NOMO-1 (cell line): ENCODE data around the gene CMPK1.
"Not testable (repeated sequence)": the region's sequence is repeated elsewhere in the genome, so short reads cannot be mapped to it uniquely, and the experiment has no call there.

Experiments used
- DNase-seq, 2 experiments: peaks; one replicate each; lab custom pipeline; 2025; ENCODE audit not compliant: unreplicated experiment in 2 of 2; lab: John Stamatoyannopoulos, UW

The CMPK1 gene

DNA sequence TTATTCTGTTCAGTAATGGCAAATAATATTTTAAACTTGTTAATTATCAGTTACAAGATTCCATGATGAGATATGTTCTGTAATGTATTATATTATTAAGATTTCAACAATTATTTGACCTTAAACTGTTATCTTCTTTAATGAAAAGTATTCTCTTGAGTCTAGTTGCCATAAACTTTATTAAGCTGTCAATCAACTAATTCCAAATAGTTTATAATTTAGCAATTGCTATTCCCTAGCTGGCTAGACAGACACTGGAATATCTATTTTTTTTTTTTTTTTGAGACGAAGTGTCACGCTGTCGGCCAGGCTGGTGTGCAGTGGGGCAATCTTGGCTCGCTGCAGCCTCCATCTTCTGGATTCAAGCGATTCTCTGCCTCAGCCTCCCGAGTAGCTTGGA lies 3.8 kb downstream of the CMPK1 start:
- no peak for DNase-seq

- no peak for DNase-seq
Measured at GRCh38 chr1:47338249-47339077, 4.9 kb downstream of the CMPK1 start.

- no peak for DNase-seq
Measured at GRCh38 chr1:47340227-47340626, 6.6 kb downstream of the CMPK1 start.

DNA sequence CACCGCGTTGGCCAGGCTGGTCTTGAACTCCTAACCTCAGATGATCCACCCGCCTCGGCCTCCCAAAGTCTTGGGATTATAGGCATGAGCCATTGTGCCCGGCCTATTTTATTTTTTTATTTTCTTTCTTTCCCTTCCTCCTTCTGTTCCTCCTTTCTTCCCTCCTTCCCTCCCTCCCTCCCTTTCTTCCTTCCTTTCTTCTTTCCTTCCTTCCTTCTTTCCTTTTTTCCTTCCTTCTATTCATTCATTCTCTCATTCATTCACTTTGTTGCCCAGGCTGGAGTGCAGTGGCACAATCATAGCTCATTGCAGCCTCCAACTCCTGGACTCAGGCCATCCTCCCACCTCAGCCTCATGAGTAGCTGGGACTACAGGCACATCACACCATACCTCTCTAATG lies 13.4 kb downstream of the CMPK1 start:
- DNase-seq: not testable (repeated sequence)

- DNase-seq: no peak
Measured at GRCh38 chr1:47347735-47348134, 14.1 kb downstream of the CMPK1 start.

GRCh38 chr1:47348246-47348645 lies 14.7 kb downstream of the CMPK1 start:
- no peak for DNase-seq

GRCh38 chr1:47351305-47351704 lies 17.7 kb downstream of the CMPK1 start:
- peak in 1 of 2 experiments; percentile 18 for DNase-seq

DNA sequence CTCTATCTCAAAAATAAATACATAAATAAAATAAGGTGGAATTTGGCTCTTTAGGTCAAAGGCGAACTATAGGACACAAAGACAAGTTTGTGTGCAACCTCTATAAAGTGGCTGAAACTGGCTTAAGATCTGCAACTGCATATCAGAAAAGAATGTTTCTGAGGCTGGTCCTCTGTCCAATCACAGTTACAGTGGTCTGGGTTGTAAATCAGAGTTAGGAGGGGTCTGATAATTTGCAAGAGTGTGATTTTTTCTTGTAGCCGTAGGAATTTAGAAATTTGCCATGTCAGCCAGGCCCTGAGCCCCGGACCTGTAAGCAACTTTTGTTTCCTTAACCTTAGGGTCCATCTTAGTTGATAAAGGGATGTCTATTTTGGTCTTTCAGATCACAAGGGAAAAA lies 27.8 kb downstream of the CMPK1 start:
- DNase-seq: no peak

DNA sequence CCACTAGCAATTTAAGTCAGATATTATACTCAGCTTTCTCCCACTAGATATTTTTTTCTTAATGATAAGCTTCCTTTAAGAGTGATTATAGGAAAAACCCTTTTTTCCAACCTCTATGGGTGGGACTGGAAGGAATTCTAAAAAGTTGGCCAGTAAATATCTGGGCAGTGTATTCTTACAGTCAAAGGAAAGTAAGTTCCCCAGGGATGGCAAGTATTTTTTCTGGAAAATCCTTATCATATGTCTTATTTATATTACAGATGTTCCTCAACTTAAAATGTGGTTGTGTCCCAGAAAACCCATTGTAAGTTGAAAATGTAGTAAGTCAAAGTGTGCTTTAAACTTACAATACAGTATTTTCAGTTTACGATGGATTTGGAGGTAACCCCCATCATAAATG lies 29.2 kb downstream of the CMPK1 start:
- no peak for DNase-seq

GRCh38 chr1:47367651-47368050 lies 34.1 kb downstream of the CMPK1 start:
- no peak for DNase-seq

GRCh38 chr1:47371016-47371517 lies 37.5 kb downstream of the CMPK1 start:
- no peak for DNase-seq

DNA sequence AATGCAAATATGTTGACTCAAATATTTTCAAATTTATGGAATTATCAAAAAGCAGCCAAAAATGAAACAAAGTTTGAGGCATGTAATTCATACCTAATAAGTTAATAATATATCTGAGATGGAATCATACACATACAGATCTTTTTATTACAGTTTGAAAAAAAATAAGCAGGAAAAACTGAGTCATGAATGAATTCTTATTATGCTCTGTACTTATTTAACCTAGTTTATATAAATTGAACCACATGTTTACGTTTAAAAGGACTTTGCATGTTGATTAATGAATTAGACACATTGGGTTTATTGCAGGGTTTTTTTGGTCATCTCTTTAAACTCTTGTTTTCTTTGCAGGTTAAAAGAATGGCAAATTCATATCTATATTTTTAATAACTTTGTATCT lies 40.9 kb downstream of the CMPK1 start:
- no peak for DNase-seq

DNA sequence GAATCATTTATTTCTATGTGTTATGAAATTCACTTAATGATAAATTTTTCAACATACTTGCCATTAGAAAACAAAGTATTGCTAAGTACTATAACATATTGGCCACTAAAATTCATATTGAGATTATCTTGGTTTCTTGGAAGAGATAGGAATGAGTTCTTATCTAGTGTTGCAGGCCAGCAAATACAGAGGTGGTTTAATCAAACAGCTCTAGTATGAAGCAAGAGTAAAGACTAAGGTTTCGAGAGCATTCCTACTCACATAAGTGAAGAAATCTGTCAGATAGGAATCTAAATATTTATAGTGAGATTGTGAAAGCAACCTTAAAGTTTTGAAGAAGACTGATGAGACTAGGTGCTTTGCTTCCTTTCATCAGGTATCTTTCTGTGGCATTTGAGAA lies 44.6 kb downstream of the CMPK1 start:
- no peak for DNase-seq

DNA sequence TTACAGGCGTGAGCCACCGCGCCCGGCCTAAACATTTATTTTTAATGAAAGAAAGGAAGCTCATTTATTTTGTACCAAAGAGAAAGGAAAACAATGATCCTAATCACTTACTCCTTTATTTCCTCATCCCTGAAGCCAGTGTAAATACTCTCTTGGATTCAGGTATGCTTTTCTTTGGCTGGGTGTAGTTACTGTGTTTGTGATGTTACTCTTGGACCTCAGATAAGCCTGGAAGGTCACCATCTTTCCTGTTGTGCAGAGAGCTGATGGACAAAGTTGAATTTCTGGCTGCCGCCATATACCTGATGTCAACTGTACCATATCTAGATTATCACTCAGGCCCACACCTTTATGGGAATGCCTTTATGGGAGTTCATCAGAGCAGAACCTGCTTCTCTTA lies 47.1 kb downstream of the CMPK1 start:
- no peak for DNase-seq

DNA sequence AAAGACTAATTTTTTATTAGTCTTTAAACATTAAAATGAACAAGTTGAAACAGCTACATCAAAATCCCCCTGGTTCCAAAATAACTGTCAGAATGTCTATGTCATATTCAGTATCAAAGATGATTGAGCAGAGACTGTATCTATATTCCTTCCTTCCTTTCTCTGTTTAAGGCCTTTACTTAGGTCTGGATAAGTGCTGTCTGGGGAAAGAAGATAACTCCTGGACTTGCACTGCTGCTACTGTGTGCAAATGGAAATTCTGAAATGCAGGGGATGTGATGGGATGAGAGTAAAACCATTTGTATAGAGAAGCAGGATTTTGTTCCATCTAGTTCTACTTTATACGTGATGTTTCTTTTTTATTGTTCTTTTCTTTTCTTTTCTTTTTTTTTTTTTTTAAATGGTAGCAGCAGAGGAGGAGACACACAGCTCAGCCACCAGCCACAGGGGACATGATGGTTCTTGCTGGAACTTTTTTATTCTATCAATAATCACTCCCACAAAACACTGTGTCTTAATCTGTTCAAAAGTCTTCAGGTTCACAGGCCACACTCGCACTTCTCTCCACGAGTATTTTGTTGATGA lies 48.9 kb downstream of the CMPK1 start:
- no peak for DNase-seq

DNA sequence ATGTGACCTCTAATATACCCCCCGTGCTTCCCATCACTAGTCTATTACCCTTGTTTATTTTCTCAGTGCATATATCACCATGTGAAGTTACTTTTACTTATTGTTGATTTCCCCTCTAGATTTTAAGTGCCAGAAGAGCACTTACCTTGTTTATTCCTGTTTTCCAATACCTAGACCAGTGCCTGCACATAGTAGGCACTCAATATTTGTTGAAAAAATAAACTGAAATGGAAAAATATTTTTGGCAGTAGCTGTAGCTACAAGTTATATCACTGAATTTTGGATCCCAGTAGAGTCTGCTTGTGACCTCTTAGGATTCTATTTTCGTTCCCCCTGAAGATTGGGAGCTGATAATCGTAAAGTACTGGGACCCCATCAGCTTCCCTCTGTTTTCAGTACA lies 50.5 kb downstream of the CMPK1 start:
- no peak for DNase-seq

DNA sequence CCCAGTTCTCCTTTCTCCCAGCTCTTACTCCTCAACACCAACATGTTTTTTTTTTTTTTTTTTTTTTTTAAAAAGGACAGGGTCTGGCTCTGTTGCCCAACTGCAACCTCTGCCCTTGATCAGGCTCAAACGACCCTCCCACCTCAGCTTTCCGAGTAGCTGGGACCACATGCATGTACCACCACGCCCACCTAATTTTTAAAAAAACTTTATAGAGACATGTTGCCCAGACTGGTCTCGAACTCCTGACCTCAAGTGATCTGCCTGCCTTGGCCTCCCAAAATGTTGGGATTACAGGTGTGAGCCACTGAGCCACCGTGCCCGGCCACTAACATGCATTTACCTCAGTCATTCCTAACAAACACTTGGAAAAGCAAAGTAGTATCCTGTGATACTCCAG lies 51.4 kb downstream of the CMPK1 start:
- no peak for DNase-seq

- DNase-seq: no peak
Measured at GRCh38 chr1:47386268-47386667, 52.7 kb downstream of the CMPK1 start.

GRCh38 chr1:47388030-47388890 lies 54.7 kb downstream of the CMPK1 start:
- DNase-seq: no peak

GRCh38 chr1:47388891-47389238 lies 55.3 kb downstream of the CMPK1 start:
- DNase-seq: peak; percentile 11 to 26

DNA sequence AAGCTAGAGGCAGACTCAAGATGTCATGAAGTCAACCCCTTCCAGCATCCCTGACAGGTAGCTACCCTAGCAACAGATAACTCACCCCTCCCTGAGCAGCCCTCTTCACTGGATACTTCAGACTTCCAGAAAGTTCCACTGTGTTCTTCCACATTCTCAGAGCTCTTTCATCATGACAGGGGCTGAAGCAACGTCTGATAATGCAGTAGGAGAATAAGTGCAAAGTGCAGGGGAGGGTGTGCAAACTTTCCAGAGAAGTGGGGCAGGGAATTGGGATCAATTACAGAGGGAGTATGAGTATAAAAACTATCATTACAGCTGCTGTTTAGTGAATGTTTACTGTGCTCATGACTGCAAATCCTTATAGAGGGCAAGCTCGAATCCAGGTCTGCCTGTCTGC lies 56.1 kb downstream of the CMPK1 start:
- DNase-seq: no peak

DNA sequence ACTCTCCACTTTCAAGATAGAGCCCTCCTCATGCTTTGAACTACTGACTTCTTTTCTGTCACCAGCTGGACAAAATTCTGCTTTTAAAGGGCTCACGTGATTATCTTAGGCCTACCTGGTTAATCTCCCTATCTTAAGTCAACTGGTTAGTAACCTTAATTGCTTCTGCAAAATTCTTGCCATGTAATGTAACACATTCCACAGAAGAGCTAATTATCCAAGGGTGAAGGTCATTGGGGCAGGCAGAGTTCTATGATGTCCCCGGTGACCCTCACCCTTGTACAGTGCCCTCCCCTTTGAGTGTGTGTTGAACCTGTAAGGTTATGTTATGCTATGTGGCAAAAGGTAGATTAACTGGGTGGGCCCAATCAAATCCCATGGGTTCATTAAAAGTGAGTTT lies 57.3 kb downstream of the CMPK1 start:
- no peak for DNase-seq
